GM20000 (cell line): ENCODE measurements around the gene ISL2.

Experiments used
- DNase-seq: peaks from one replicate; pipeline ENCODE4 v3.0.0; 2012; ENCODE audit warnings: low spot score
- CTCF ChIP-seq: IDR thresholded peaks from 2 replicates; pipeline ENCODE4 v1.5.1; 2012; ENCODE audit warnings: mild to moderate bottlenecking, control low read depth; ENCODE audit errors: extremely low read depth, missing control alignments

Gene ISL2

GRCh38 chr15:76335307-76336253 lies 993 bp upstream of the ISL2 start:
- DNase-seq: peak; percentile 42

GRCh38 chr15:76337059-76337695 lies 604 bp downstream of the ISL2 start:
- peak; percentile 43 for DNase-seq
- no peak for TF ChIP-seq CTCF

More at GRCh38 chr15:76335307-76336253, 993 bp upstream of the ISL2 start:
- TF ChIP-seq CTCF: no peak

DNA sequence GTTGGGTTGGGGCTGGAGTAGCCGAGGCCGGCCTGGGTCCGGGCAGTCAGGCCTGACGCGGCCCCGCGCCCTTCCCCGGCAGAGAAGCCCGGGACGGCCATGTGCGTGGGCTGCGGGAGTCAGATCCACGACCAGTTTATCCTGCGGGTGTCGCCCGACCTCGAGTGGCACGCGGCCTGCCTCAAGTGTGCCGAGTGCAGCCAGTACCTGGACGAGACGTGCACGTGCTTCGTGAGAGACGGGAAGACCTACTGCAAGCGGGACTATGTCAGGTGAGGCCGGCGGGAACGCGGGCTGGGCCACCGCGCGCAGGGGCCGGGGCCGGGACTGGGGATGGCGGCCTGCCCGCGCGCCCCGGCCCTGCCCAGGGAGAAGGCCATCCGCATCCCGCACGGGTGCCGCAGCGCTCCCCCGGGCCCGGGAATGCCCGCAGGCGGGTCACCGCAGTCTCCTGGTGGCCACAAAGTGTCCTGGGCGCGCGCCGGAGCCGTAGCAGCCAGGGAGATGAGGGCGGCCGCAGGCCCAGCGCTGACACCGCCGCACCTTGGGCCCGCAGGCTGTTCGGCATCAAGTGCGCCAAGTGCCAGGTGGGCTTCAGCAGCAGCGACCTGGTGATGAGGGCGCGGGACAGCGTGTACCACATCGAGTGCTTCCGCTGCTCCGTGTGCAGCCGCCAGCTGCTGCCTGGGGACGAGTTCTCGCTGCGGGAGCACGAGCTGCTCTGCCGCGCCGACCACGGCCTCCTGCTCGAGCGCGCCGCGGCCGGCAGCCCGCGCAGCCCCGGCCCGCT lies 1.3 kb downstream of the ISL2 start:
- no peak for TF ChIP-seq CTCF
- DNase-seq: peak; percentile 64

DNA sequence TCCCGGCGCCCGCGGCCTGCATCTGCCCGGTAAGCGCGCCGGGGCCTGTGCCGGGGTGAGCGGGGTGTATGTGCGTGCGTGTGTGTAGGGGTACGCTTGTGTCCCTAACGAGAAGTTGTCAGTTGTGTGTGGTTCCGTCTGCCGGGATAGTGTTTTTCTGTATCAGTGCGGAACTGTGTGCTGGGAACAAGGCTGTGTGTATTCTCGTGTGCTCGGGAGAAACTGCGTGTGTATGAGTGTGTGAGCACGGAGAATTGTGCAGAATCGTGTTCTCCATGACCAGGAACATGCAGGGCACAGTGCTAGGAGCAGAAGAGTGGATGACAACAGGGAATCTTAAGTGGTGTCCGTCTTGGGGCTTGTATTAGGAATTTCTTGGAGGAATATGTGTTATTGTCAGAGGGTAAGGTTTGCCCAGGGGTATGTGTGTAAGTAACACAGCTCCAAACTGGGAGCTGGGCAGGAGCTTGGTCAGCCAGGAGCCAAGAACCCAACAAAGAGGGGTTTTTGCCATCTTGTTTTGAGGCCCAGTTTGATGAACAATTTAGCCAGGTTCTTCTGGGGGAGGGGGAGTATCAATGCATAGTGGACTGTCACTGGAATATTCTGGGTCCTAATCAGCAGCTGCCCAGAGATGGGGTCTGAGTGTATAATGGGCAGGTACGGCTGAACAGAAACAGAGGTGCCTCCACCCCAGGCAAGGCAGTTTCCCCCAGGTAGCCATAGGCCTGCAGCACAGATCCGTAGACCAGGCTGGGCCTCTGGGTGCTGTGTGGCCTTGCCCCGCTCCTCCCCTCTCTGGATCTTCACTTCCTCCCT lies 2.1 kb downstream of the ISL2 start:
- no peak for TF ChIP-seq CTCF

GRCh38 chr15:76339305-76340197 lies 3.0 kb downstream of the ISL2 start:
- no peak for TF ChIP-seq CTCF
- peak; percentile 69 for DNase-seq

More for the DNA sequence above, 2.1 kb downstream of the ISL2 start:
- DNase-seq: peak; percentile 54

GRCh38 chr15:76340198-76340802 lies 3.7 kb downstream of the ISL2 start:
- peak; percentile 65 for DNase-seq

More at GRCh38 chr15:76340198-76340802, 3.7 kb downstream of the ISL2 start:
- no peak for TF ChIP-seq CTCF
